B cell (primary cell): ENCODE results near the gene NOL9. TPM values are rescaled to one million over a fixed set of nuclear protein-coding genes. Genes with fewer than 3 reads are reported as not detected.

ENCODE experiments used
- ATAC-seq: fragments of 200-7000 bp; cut with Tn5 transposase; one replicate; pipeline ENCODE4 v1.10.0; 2021; ENCODE audit warnings: low read depth, mild to moderate bottlenecking, moderate number of reproducible peaks, moderate library complexity
- CTCF ChIA-PET: fragments of 350-600 bp; sonication (Branson Sonifier 250); formaldehyde crosslinking; loops from one replicate; lab custom pipeline; 2021; ENCODE audit warnings: antibody characterized with exemption, inconsistent platforms; lab: Charles Lee
- POLR2A ChIA-PET: fragments of 350-600 bp; sonication (Branson Sonifier 250); formaldehyde crosslinking; loops from one replicate; lab custom pipeline; 2021; ENCODE audit warnings: antibody characterized with exemption; lab: Charles Lee
- DNase-seq: peaks from one replicate; pipeline ENCODE4 v3.0.0; 2013
- H2AFZ ChIP-seq: 2 replicates; pipeline ENCODE4 v1.6.1; 2012; ENCODE audit warnings: mild to moderate bottlenecking, low read depth, low read length; ENCODE audit not compliant: insufficient read depth, poor library complexity, severe bottlenecking
- H3K27ac ChIP-seq, 2 donors: 1 replicate in 1 of 2; 2 replicates in 1 of 2; pipeline ENCODE4 v1.5.1; 2012 to 2013; ENCODE audit warnings: low read length in 2 of 2, mild to moderate bottlenecking in 2 of 2, moderate library complexity in 1 of 2
- H3K27me3 ChIP-seq, 4 experiments: fragments of 200-600 bp in 1 of 4; sonication (generic) in 1 of 4; replicated peaks in 1 of 4; 1 replicate in 2 of 4; 2 replicates in 2 of 4; pipeline versions ENCODE4 v1.6.1 to v1.7.0; 2013 to 2016; ENCODE audit warnings: low read length in 3 of 4, mild to moderate bottlenecking in 2 of 4, mixed read lengths in 1 of 4, moderate library complexity in 1 of 4; ENCODE audit not compliant: insufficient read depth in 4 of 4, control insufficient read depth in 3 of 4; ENCODE audit errors: control extremely low read depth in 1 of 4
- H3K36me3 ChIP-seq, 2 experiments: replicated peaks in 1 of 2; 1 replicate in 1 of 2; 2 replicates in 1 of 2; pipeline versions ENCODE4 v1.6.1 to v1.7.1; 2013; ENCODE audit warnings: low read length in 1 of 2; ENCODE audit not compliant: insufficient read depth in 2 of 2, control insufficient read depth in 1 of 2; ENCODE audit errors: control extremely low read depth in 1 of 2, extremely low read depth in 1 of 2
- H3K4me1 ChIP-seq, 2 donors: fragments of 200-600 bp in 1 of 2; sonication (generic) in 1 of 2; 1 replicate in 1 of 2; 2 replicates in 1 of 2; pipeline versions ENCODE4 v1.5.1 to v1.6.1; 2013 to 2017; ENCODE audit warnings: low read length in 2 of 2; ENCODE audit not compliant: control insufficient read depth in 2 of 2, insufficient read depth in 2 of 2
- H3K4me2 ChIP-seq: replicated peaks from 2 replicates; pipeline ENCODE3; 2012; ENCODE audit warnings: mild to moderate bottlenecking, low read depth, low read length; ENCODE audit not compliant: poor library complexity, severe bottlenecking
- H3K4me3 ChIP-seq, 5 experiments: fragments of 200-600 bp in 1 of 5; sonication (generic) in 1 of 5; 1 replicate in 3 of 5; 2 replicates in 2 of 5; pipeline versions ENCODE4 v1.5.1 to v1.7.0; 2011 to 2016; ENCODE audit warnings: low read length in 4 of 5, mild to moderate bottlenecking in 4 of 5, low read depth in 2 of 5, control low read depth in 1 of 5, moderate library complexity in 1 of 5; ENCODE audit not compliant: insufficient read depth in 1 of 5; ENCODE audit errors: control extremely low read depth in 1 of 5, extremely low read depth in 1 of 5
- H3K79me2 ChIP-seq: fragments of 200-600 bp; sonication (generic); one replicate; pipeline ENCODE4 v1.6.0; 2016; ENCODE audit warnings: low read length; ENCODE audit not compliant: control insufficient read depth, insufficient read depth
- H3K9ac ChIP-seq: fragments of 200-600 bp; sonication (generic); 2 replicates; pipeline ENCODE4 v1.6.1; 2017; ENCODE audit warnings: mild to moderate bottlenecking, low read length, moderate library complexity
- H3K9me3 ChIP-seq, 3 donors: one replicate each; pipeline versions ENCODE4 v1.6.1 to v1.7.1; 2013; ENCODE audit warnings: low read length in 2 of 3; ENCODE audit not compliant: control insufficient read depth in 2 of 3, insufficient read depth in 1 of 3; ENCODE audit errors: control extremely low read depth in 1 of 3
- H4K20me1 ChIP-seq: 2 replicates; pipeline ENCODE4 v1.6.0; 2012; ENCODE audit warnings: mild to moderate bottlenecking, low read length; ENCODE audit not compliant: insufficient read depth, control insufficient read depth, poor library complexity, severe bottlenecking
- H3K27ac Mint-ChIP-seq: one replicate; pipeline ENCODE4 v1.8.0; 2021; ENCODE audit warnings: mixed read lengths
- H3K27me3 Mint-ChIP-seq: one replicate; pipeline ENCODE4 v1.8.0; 2021; ENCODE audit warnings: mixed read lengths
- H3K4me1 Mint-ChIP-seq: one replicate; pipeline ENCODE4 v1.8.0; 2021; ENCODE audit warnings: mixed read lengths
- H3K4me3 Mint-ChIP-seq: one replicate; pipeline ENCODE4 v1.8.0; 2021; ENCODE audit warnings: mixed read lengths
- H3K9me3 Mint-ChIP-seq: one replicate; pipeline ENCODE4 v1.8.0; 2022; ENCODE audit warnings: mixed read lengths; ENCODE audit not compliant: insufficient read depth
- CTCF ChIP-seq: fragments of 200-600 bp; IDR thresholded peaks from one replicate; pipeline ENCODE4 v1.8.0; 2022; ENCODE audit warnings: antibody characterized with exemption, mild to moderate bottlenecking
- EZH2 ChIP-seq: IDR thresholded peaks from 2 replicates; pipeline ENCODE4 v1.6.1; 2012; ENCODE audit warnings: borderline replicate concordance, low read depth, mild to moderate bottlenecking, moderate library complexity, low read length; ENCODE audit not compliant: insufficient read depth, poor library complexity, severe bottlenecking
- WGBS: methylation state at CpG from one replicate; pipeline ENCODE4 v1.1.5; 2013; ENCODE audit warnings: missing lambda C conversion rate; ENCODE audit not compliant: insufficient coverage; 5-methylcytosine and 5-hydroxymethylcytosine counted together
- intact Hi-C: fragments of 100-400 bp; cut with micrococcal nuclease; formaldehyde crosslinking; loops from one replicate; pipeline ENCODE4 v1.10.0; 2022
- polyA plus RNA-seq: library from polyadenylated mRNA; depleted of rRNA; stranded (reverse); fragments of >200 nt; gene quantifications from 2 replicates; pipeline ENCODE4 v1.2.3, GENCODE V29; 2012
- total RNA-seq, 2 donors: library from RNA; stranded (reverse); fragments of 120-200 nt in 1 of 2; gene quantifications; 1 replicate in 1 of 2; 2 replicates in 1 of 2; pipeline versions ENCODE4 v1.2.3 to v1.2.4, GENCODE V29; 2013 to 2022

Gene NOL9
- total and polyA plus RNA-seq, 2 donors (not counting 1 experiment from before 2014, with no cell fraction given) = 23.8 to 49.5 TPM

DNA sequence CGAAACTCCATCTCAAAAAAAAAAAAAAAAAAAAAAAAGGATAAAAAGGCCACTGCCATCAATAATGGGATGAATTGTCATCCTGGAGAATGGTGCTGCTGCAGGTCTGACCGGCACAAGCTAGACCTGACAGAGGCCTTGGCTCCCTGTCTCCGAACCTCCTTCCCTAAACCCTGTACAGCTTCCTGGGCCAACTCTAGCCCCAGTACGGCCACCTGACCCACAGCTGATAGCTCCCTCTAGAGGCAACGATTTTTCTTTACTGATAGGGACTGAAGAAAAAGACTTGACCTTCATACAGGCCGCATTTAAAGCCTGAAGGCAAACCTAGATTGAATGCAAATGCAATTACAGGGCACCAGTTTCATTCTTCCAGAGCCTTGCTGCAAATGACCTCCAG, 30.7 kb downstream of the NOL9 start:
- no peak for ATAC-seq
- no peaks in the 10 kb centered on the region for H3K4me1 Mint-ChIP-seq
- 72% methylated on average over 5 of the region's 6 CpGs for WGBS
- Histone ChIP-seq H3K4me3 (no peak overlapping the region), H2AFZ (no peak overlapping the region), H3K9me3 (no peaks in the 10 kb centered on the region), H3K4me2 (no peak overlapping the region), H4K20me1 (no peaks in the 10 kb centered on the region), H3K4me1 (no peaks in the 10 kb centered on the region), H3K36me3 (peaks cover 0 to 29% of the 10 kb centered on the region in 2 experiments), H3K27me3 (no peaks in the 10 kb centered on the region), H3K27ac (no peak overlapping the region), H3K79me2 (no peaks in the 10 kb centered on the region), H3K9ac (no peak overlapping the region)
- no peak for DNase-seq
- TF ChIP-seq EZH2 = no peak
- peak; percentile 18 for TF ChIP-seq CTCF
- no peak overlapping the region for H3K4me3 Mint-ChIP-seq
- ChIA-PET POLR2A (no interaction called here), CTCF (interaction anchor here (0.6 to 2.5 kb wide), 5 partner anchors 11 to 1293 kb away, joined by 3 to 10 read pairs (median 4); partner anchors contain the start of genes NOL9, PLEKHG5 and TAS1R1)
- no peak overlapping the region for H3K27ac Mint-ChIP-seq
- no peaks in the 10 kb centered on the region for H3K27me3 Mint-ChIP-seq
- intact Hi-C loops = no loop called here
- H3K9me3 Mint-ChIP-seq = no peaks in the 10 kb centered on the region

GRCh38 chr1:6521536-6521935, 32.8 kb downstream of the NOL9 start:
- Histone ChIP-seq H3K9ac (no peak overlapping the region), H3K27ac (no peak overlapping the region), H3K27me3 (no peaks in the 10 kb centered on the region), H3K4me1 (no peaks in the 10 kb centered on the region), H3K4me3 (no peak overlapping the region), H3K9me3 (no peaks in the 10 kb centered on the region), H2AFZ (no peak overlapping the region), H3K4me2 (no peak overlapping the region), H3K36me3 (peaks cover 0 to 16% of the 10 kb centered on the region in 2 experiments), H3K79me2 (no peaks in the 10 kb centered on the region), H4K20me1 (no peaks in the 10 kb centered on the region)
- Mint-ChIP-seq H3K27ac (no peak overlapping the region), H3K4me3 (no peak overlapping the region), H3K4me1 (no peaks in the 10 kb centered on the region), H3K9me3 (no peaks in the 10 kb centered on the region), H3K27me3 (no peaks in the 10 kb centered on the region)
- ATAC-seq = no peak
- TF ChIP-seq EZH2 = no peak
- TF ChIP-seq CTCF = no peak
- WGBS = 69% methylated on average over 5 of the region's 5 CpGs
- intact Hi-C loops = no loop called here
- DNase-seq = no peak
- POLR2A ChIA-PET = no interaction called here
- CTCF ChIA-PET = no interaction called here
